NCI-H774 (cell line): ENCODE measurements around the gene DPT.

Experiments
- DNase-seq: peaks from one replicate; lab custom pipeline; 2025; lab: John Stamatoyannopoulos, UW

The DPT gene

GRCh38 chr1:168698453-168698852 lies 30.6 kb downstream of the DPT start:
- no peak for DNase-seq

- no peak for DNase-seq
These were observed 31.5 kb downstream of the DPT start for GRCh38 chr1:168697356-168698126.

GRCh38 chr1:168696125-168696760 lies 32.8 kb downstream of the DPT start:
- no peak for DNase-seq

GRCh38 chr1:168693872-168694238 lies 35.2 kb downstream of the DPT start:
- DNase-seq, result no peak

DNA sequence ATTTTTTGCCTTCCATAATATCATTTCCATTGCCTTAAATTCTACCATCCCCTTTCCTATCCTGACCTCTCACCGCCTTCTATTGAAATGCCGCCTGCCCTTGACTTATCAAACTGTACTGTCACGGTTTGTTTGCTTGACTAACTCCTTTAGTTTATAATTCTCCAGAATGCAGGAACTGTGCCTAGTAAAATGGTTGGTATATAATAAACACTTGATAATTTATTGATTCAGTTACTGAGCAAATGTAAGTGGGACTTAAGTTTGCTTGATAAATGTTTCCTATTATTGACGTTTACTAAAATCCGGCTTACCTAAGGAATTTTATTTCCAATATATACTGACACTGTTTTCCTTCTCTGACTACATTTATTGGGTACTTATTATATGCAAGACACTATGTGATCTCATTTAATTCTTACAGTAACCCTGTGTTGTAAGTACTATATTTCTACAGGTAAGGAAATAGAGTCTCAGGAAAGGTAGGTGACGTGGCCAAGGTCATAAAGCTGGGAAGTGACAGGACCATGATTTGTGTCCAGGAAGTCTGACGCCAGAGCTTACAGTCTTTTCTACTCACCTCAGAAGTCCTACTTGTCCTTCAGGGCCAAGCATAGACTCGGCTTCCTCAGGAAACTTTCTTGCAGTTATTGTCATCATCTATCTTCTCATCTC lies 35.7 kb downstream of the DPT start:
- no peak for DNase-seq

GRCh38 chr1:168692472-168692871 lies 36.5 kb downstream of the DPT start:
- DNase-seq, result no peak

GRCh38 chr1:168691541-168691940 lies 37.5 kb downstream of the DPT start:
- no peak for DNase-seq

DNA sequence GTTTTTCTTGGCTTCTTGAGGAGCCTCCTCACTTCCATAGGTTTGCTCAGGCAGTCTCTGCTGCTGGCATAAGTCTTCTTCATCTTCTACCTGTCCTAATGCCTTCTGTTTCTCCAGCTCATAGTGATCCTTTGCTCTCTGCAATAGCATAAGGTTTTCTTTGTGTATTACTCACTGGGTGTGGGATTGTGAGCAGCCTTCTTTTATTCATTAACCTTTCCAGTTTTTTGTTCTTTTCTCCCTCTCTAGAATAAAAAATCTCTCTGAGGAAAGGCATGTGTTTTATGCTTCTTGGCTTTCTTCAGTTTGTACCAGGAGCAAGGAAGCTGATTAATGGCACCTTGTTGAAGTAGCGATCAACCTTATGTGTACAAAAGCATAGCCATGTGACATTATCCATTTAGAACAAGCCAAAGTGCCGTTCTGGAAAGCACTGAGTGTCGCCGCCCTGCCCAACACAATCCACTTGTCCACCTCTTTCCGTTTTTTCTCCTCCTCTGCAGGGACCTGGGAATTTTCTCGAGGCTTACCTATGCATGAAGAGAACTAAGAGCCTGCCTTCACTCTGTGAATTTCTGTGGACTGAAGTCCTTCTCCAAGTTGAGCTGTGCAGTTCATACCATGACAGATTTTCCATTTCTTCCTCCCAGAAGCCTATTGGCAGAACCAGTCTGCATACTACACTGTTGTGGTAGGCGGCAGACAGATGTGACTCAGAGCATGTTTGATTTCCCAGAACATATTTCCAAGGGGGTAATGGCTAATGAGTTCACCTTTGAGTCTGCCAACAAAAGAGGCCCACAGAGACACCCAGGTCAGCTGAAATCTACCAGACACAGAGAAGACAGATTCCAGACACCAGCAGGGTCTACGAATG lies 39.0 kb downstream of the DPT start:
- no peak for DNase-seq

GRCh38 chr1:168689327-168689657 lies 39.7 kb downstream of the DPT start:
- DNase-seq, result no peak

DNA sequence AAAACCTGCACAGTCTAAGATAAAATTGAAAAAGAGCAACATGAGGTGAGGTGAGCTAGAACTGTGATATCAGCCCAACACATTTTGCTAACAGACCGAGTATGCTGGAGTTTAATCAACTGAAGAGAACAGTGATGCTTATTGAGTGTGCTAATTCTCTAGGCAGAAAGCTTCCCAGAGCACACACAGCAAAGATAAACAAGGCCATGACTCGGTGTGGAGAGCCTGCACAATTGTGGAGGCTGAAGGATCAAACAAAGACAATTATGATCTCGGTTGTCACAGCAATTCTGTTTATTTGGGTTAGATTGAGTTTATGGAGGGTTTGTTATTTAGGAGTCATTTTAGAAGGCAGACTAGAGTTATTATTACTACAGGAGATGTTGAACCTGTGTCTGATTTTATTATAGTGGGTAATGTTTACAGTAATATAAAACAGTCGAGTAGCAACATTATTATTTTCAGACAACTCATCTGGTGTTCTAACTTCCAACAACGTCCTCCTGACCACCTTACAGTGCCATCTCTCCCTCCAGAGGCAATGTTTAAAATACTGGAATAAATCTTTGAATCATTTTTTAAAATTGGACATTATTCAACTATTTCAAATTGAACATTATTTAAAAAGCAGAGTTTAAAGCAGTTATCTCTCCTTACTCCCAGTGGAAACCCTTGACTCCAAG lies 40.2 kb downstream of the DPT start:
- peak; percentile 81 for DNase-seq

DNA sequence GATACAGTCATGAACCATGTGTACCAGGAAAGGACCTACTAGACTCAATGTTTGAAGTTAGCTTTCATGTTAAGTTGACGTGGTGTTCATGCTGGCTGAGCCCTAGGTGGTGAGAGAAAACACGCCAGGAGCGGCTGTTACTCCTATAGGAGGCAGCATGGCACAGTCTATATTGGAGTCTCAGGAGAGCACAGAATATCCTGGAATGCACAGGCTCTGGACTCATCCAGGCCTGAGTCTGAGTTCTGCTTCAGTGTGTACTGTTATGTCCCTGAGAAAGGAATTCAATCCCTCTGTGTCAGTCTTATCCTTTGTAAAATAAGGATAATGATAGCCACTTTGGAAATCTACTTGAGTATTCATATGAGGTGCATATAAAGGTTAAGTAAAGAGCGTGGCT lies 41.2 kb downstream of the DPT start:
- DNase-seq, result no peak

DNA sequence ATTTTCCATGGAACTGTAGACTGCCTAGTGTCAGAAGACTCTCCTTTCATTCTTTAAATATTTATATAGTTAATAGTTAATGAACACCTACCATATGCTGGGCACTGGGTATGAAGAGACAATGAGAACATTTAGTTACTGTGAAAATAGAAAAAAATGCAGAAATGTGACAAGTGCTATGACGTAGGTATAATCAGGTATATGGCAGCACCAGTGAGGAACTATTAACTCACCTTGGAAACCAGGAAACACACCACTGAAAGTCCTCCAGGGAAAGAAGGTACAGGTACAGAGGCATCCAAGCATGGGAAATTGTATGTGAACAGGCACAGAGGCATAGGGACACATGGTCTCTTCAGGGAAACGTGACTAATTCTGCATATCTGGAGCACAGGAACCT lies 42.3 kb downstream of the DPT start:
- DNase-seq, result no peak

DNA sequence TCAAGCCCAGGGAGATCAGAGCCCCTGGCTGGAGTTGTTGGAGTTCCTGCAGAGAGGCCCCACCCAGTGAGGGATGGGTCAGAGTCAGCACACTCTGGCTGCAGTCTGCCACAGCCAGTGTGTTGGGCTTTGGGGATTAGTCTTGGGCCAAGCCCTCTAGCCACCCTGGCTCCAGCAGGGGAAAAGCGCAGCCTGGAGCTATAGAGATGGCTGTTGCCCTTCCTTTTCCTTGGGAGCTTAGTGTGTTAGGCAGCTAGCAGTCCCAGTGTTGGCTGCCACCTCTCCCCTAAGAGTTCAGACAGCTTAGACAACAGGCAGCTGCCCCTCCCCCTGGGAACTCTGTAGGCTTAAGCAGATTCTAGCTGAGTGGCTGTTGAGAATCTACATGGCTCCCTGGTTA lies 45.1 kb downstream of the DPT start:
- no peak for DNase-seq

- DNase-seq, result no peak
These were observed 52.1 kb downstream of the DPT start for GRCh38 chr1:168676861-168677260.

DNA sequence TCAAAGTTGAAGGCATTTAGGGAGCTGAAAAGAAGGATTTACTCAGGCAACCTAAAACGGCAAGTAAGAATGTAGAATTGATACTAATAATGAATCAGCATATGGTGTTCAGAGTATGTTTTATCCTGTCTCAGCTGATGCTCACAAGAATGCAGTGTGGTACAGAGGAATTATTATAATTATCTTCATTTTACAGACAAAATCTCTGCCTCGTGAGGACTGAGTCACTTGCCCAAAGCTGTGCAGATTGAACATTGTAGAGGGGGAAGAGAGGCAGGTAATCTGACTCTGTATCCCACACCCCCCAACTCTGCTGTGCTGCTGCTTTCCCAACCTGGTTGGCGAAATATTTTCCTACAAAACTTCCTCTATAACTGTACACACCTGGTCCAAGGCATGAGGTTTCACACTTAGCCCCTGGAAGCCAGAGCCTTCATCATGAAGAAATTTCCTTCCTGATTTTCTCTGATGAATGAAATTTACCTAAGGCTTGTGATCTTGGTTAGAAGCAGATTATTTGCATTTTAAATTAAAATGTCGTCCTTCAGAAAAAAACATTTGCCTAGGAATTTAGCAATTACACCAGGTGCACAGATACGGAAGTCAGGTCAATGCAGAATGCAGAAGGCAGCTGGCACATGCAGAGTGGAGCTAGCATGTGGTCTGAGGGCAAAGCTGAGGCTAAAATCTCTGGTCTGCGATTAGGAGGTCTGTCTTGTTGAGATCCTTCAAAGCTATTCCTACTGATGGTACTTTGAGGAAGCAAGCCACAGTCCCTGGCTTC lies 52.8 kb downstream of the DPT start:
- no peak for DNase-seq

DNA sequence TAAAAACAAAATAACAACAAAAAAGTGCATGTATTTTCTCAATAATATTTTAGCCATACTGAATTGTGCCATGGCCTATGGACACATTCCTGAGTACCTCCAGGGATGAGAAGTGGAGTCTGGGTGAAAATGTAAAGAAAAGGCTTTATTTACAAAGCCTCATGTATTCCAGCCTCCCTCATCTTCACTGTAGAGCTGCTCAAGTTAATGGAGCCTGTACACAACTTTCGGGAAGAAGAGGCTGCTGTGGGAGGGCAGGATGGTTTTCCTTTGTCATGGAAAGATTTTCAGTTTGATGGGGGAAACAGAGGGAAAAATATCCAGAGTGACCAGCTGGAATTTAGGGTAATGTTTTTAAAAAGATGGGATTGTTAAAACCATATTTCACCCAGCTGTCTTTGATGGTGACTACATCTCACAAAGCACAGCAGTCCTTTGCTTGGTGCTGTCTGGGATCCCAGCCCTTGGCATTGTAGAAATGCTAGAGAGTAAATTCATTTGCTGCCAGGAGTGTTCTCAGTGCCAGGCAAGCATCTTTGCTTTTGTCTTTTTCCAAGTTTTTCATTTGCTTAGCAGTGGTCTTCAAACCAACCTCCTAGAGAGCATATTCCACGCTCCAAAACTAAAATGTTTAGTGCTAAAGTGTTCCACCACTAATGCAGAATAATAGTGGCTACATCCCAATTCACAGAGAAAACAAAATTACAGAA lies 54.9 kb downstream of the DPT start:
- no peak for DNase-seq

DNA sequence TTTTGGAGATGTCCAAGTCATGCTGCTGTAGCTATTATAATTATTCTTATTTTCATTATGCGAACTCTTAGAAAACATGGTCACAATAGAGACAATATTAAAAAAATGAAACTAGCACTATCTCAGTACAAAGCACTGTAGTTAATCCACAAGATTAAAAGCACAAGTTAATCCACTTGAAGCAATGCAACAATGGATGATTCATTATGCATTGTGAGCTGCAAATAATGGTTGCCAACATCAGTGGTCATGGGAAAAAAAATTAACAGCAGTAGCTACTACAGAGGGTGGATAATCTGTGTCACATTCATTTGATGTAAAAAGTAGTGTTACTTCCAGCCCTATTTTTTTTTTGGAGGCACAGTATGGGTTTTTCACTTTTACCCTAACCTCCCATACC lies 56.7 kb downstream of the DPT start:
- DNase-seq, result no peak

- DNase-seq, result no peak
These were observed 57.2 kb downstream of the DPT start for GRCh38 chr1:168671782-168672181.

GRCh38 chr1:168665975-168666374 lies 63.0 kb downstream of the DPT start:
- DNase-seq, result no peak

DNA sequence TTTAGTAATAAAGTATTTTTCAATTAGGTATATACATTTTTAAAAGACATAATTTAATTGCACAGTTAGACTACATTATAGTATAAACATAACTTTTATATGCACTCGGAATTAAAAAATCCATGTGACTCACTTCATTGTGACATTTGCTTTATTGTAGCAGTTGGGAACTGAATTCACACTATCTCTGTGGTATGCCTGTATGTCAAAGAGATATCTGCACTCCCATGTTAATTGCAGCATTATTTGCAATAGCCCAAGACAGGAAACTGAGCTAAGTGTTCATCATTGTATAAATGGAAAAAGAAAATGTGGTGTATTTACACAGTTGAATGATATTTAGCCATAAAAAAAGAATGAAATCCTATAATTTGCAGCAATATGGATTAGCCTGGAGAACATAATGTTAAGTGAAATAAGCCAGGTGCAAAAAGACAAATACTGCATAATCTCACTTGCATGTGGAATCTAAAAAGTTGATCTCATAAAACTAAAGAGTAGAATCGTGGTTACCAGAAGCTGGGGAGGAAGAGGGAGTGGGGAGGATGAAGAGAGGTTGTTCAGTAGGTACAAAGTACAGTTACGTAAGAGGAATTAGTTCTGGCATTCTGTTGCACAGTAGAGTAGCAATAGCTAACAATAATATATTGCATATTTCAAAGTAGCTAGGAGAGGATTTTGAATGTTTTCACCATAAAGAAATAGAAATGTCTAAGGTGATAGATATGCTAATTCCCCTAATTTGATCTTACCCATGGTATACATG lies 64.8 kb downstream of the DPT start:
- no peak for DNase-seq
